Activated T-helper 9 cell treated with anti-CD3 and anti-CD28 coated beads, Interleukin-2, amount 50 U/mL, for 16 hours (primary cell): Measurements from ENCODE around the gene BPHL.
"Not testable (repeated sequence)": the region's sequence is repeated elsewhere in the genome, so short reads cannot be mapped to it uniquely, and the experiment has no call there.

ENCODE experiments used
- DNase-seq: peaks from one replicate; pipeline ENCODE4 v3.0.0-alpha.2; 2020; ENCODE audit warnings: low read depth

BPHL gene

GRCh38 chr6:3179945-3180344 lies 61.4 kb downstream of the BPHL start:
- DNase-seq, result not testable (repeated sequence)

GRCh38 chr6:3181105-3181504 lies 62.6 kb downstream of the BPHL start:
- no peak for DNase-seq

- DNase-seq, result no peak
Observed at GRCh38 chr6:3183066-3183465, 64.6 kb downstream of the BPHL start.

GRCh38 chr6:3186974-3187382 lies 68.5 kb downstream of the BPHL start:
- DNase-seq, result no peak

GRCh38 chr6:3188262-3188661 lies 69.8 kb downstream of the BPHL start:
- DNase-seq, result no peak

- not testable (repeated sequence) for DNase-seq
Observed at GRCh38 chr6:3189192-3189591, 70.7 kb downstream of the BPHL start.

DNA sequence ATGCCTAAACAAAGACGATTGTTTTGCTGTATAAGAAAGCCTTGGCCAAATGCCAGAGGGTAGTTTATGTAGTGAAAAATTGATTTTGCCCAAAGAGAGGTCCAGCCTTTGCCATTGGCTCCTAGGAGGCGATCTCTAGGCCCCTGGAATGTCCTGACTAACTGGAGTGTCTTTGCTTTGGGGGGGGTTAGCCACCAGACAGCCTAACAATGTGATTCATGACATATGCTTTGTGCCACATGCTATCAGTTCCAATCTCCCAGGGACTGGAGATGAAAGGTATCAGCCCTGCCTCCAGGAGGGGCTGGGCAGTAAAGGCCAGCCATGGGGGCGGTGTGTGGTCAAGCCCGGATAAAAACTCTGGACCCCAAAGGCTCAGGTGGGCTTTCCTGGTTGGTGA lies 71.5 kb downstream of the BPHL start:
- no peak for DNase-seq

DNA sequence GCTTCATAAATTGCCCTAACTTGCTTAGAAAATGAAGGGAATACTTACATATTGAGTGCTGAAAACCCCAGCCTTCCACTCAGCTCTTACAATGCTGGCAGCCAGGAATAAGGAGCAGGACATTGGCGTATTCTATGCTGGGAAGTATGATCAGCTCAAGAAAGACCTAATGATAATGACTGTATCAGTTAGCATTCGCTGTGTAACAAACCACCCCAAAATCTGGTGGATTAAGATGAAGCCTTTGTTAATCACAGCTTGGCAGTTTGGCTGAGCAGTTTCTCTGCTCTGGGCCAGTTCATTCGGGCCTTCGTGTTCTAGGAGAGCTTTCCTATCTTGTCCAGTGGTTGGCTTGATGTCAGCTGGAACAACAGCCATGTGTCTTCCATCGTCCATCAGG lies 72.3 kb downstream of the BPHL start:
- no peak for DNase-seq

DNA sequence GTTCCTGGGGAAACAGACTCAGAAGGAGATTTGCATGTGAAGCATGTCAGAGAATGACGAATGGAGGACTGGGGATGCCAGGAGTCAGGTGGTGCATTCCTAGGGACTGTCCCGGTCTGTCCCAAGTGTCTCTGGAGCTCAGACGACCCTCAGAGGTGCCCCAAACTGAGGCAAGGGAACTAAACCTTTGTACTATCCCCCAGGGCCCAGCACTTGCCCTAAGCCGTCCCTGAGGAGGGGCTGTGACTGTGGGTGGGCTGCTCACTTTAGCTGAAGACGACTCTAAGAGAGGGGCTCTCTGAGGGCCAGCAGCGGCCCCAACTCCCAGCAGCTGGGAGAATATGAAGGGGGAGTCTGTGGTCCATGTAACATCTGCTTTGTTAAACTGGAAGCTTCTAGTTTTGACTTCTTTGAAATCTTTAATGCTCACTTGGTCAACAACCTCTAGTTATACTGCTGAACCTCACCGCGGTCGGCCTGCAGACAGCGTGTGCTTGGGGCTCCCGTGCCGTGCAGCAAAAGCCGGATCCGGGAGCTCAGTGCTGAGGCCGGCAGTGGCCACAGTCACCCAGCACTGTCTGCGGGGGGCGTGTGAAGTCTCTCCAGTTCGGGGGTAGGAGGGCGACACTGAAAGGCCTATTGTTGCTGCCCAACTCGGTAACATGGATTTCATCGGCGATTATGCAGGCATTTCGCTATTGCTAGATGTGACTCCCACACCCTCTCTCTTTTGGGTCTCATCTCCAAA lies 74.8 kb downstream of the BPHL start:
- DNase-seq, result no peak

- DNase-seq, result no peak
Observed at GRCh38 chr6:3194535-3195419, 76.3 kb downstream of the BPHL start.

GRCh38 chr6:3195420-3195694 lies 76.8 kb downstream of the BPHL start:
- no peak for DNase-seq

DNA sequence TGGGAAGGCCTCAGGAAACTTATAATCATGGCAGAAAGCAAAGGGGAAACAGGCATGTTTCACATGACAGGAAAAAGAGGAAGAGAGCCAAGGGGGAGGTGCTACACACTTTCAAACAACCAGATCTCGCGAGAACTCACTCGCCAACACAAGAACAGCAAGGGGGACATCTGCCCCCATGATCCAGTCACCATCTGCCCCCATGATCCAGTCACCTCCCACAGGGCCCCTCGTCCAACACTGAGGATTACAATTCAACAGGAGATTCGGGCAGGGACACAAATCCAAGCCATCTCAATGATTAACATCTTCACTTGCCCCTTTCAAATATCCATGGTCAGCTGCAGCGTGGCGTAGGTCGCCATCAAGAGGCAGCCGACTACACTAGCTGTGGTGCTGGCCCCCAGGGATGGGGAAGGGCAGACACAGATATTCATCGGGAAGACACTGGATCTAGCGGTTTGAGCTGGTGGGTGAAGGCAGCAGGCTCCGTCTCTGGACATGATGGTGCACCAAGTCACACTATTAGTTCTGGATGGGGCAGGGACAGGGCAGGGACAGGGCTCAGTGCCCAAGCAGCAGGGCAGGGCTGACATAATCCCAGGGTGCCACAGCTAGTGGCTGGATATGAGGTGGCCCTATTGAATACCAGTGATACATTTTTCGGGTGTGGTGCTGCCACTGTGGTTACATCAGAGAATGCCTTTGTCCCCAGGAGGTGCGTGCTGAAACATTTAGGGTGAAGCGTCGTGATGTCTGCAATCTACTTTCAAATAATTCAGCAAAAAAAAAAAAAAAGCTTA lies 77.4 kb downstream of the BPHL start:
- no peak for DNase-seq

DNA sequence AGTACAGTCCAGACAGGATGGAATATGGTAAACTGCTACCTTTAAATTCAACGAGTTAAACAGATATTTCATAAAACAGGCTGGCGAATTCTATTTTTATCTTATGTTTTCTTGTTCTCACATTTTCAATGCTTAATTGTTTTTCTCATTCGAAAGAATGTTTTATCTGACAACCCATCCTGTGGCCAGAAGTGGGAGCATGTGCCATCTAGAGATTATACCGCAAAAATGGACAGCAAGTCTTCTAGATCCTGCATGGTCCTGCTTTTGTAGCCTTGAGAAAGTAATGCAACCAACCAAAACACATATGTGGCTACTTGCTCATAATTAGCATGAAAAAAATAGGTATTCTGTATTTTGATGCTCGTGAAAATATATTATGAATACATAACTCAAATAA lies 78.3 kb downstream of the BPHL start:
- no peak for DNase-seq

GRCh38 chr6:3197734-3198133 lies 79.2 kb downstream of the BPHL start:
- DNase-seq, result not testable (repeated sequence)

GRCh38 chr6:3199382-3199781 lies 80.9 kb downstream of the BPHL start:
- DNase-seq, result no peak

DNA sequence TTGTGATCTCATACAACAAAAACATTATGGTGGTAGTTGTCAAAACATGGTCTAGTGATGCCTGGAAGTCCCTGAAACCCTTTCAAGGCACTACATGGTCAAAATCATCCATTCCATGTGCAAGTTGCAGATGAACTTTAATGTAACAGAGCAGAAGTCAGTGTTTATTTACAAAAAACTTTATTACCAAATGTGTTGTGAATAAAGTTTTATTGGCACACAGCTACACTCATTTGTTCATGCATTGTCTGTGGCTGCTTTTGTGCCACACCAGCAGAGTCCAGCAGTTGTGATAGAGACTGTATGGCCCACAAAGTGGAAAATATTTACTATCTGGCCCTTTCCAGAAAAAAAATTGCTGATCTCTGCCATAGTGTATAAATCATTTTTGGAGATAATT lies 82.2 kb downstream of the BPHL start:
- no peak for DNase-seq

- no peak for DNase-seq
Observed at GRCh38 chr6:3201388-3201787, 82.9 kb downstream of the BPHL start.
